GM21619 (cell line): ENCODE data around the gene CRYZL1.

ENCODE experiments used
- ATAC-seq: cut with Tn5 transposase; IDR thresholded peaks from one replicate; pipeline ENCODE4 v1.9.1; 2021; ENCODE audit not compliant: unreplicated experiment

Gene CRYZL1

DNA sequence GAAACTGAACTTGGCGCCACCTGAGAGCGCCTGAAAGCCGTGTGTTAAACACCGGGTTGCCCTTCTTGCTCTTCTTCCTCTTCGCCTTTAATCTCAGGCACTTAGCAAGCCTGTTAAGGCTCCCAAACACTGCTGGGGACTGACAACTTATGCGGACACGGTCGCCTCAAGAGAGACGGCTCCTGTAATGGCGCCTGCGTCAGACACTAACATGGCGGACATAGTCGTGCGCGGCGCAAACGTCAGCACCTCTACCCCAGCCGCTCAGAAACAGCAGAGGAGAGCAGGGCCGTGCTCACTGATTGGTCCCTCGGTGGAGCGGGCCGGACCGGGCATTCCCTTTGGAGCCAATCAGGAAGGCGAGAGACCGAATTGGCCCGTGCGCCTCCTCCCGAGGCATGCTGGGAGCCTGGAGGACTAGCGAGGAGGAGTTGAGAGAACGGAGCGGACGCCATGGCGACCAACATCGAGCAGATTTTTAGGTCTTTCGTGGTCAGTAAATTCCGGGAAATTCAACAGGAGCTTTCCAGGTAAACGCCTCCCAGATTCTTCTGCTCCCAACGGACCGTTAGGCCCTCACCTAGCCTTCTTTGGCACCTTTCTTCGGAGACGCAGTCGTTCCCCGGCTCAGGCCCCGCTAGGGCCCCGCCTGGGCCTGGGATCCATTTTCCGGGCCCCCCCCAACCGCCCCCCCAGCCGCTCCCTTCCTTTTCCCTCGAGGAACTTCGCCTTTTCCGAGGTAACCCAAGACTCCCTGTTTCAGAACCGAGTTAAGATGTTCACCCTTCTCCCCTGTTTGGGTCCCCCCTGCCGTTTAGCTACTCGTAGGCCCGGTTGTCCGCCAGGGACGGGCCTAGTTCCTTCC is 98.7 kb downstream of the CRYZL1 start, which contains the start of gene SON:
Gene SON (plus strand): TSS at position 399 of the 865 bp plus-strand sequence. CDS start 55 bp downstream, at position 454.
- peak; percentile 93 for ATAC-seq

DNA sequence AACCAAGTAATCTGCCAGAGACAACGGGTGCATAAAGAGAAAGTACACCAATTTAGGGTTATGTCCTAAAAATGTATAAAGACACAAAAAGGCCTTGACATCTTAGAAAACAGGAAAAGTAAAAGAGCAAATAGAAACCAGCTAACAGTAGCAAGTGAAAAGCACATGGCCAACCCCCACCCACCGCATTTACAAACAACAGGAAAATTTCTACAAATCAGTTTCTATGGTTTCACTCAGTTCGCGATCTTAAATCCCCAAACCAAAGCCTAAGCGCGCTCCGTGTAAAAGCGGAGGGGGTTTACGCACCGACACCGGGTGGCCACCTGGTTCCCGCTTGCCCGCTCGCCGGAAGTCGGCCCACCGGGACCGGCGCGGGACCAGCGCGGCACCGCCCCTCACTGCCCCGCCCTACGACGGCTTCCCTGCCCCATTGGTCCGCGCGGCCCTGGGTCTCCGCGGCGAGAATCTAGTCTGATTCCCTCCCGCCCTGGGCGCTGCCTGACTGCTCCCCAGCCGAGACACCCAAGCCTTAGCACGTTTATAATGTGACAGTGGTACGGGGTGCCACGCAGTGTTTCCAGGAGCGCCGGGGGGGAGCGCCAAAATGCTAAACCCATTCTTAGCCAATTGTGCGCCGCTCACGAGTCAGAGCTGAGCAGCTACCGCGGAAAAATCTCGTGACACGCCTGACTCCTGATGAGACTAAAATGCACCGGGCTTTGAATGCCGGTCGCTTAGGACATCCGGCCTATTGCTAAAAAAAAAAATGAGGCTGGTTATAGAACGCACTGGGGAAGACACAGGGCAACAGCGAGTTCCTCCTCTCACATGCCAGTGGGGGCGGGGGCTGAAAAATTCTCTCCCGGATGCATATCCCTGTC is 99.5 kb downstream of the CRYZL1 start, which contains the start of gene GART:
Gene GART (minus strand): TSS at position 362 of the 884 bp plus-strand sequence. CDS start 2,802 bp downstream, outside the sequence.
- ATAC-seq = peak; percentile 47

DNA sequence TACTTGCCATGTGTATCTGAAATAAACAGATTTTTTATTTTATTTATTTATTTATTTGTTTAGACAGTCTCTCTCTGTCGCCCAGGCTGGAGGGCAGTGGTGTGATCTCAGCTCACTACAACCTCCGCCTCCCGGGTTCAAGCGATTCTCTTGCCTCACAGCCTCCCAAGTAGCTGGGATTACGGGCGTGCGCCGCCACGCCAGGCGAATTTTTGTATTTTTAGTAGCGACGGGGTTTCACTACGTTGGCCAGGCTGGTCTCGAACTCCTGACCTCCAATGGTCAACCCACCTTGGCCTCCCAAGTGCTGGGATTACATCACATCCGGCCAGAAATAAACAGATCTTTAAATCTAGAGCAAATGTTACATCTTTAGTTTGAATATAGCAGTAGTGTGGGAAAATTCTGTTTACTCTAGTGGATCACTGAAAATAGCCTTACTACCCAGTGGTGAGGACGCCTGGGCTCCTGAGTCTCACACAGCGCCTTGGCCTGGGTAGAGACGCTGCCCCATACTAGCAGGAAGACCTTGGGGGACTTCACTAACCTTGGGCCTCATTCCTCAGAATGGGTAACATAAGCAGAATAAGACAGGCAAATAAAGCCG is 100.3 kb downstream of the CRYZL1 start:
- ATAC-seq = no peak

DNA sequence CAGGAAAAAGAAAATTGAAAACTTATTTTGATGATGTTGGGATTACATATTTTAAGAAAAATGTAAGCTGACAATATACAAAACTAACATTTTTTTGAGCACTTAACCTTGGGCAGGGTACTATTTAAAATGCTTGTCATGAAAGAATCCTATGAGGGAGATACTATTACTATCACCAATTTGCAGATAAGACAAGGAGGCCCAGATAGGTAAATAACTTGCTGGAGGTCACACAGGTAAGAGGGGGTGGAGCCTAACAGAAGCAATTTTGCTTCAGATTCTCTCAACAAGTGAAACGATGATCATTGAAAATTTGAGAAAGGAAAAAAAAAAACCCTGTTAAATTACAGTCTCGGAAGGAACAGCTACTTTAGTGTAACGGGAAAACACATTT is 100.8 kb downstream of the CRYZL1 start:
- no peak for ATAC-seq

DNA sequence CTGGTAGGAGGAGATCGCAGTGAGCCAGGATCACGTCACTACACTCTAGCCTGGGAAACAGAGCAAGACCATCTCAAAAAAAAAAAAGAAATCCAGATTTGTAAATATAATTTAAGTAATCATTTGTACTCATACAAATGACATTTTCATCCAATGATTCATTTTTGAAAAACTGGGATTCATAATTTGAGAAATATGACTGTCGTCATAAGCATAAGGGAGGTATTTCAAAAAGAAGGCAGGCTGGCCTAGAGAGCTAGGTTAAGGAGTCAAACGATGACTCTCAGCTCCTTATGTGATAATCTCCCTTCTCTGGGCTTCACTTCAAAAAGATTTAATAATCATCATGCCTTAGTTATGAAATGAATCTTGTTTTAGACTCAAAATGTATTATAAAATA is 101.9 kb downstream of the CRYZL1 start:
- ATAC-seq = no peak
